Skeletal muscle satellite cell (primary cell): ENCODE results near the gene OSBPL8.

Experiments used
- H3K27me3 ChIP-seq: 2 replicates; pipeline ENCODE4 v1.7.0; 2013; ENCODE audit warnings: low read length; ENCODE audit not compliant: control insufficient read depth, insufficient read depth
- H3K36me3 ChIP-seq: 2 replicates; pipeline ENCODE4 v1.7.0; 2013; ENCODE audit warnings: mild to moderate bottlenecking, control low read depth, low read length; ENCODE audit not compliant: insufficient read depth
- H3K4me1 ChIP-seq: 2 replicates; pipeline ENCODE4 v1.7.0; 2013; ENCODE audit warnings: low read length; ENCODE audit not compliant: control insufficient read depth, insufficient read depth
- H3K4me2 ChIP-seq: 2 replicates; pipeline ENCODE4 v1.7.0; 2013; ENCODE audit warnings: mild to moderate bottlenecking, low read length
- H3K4me3 ChIP-seq: 2 replicates; pipeline ENCODE4 v1.7.0; 2013; ENCODE audit warnings: low read length
- H3K9ac ChIP-seq: 2 replicates; pipeline ENCODE4 v1.7.0; 2013; ENCODE audit warnings: mild to moderate bottlenecking, low read depth, low read length, moderate library complexity
- H3K9me3 ChIP-seq: replicated peaks from 2 replicates; pipeline ENCODE4 v1.7.0; 2013; ENCODE audit warnings: mild to moderate bottlenecking, control low read depth, low read length

The OSBPL8 gene

DNA sequence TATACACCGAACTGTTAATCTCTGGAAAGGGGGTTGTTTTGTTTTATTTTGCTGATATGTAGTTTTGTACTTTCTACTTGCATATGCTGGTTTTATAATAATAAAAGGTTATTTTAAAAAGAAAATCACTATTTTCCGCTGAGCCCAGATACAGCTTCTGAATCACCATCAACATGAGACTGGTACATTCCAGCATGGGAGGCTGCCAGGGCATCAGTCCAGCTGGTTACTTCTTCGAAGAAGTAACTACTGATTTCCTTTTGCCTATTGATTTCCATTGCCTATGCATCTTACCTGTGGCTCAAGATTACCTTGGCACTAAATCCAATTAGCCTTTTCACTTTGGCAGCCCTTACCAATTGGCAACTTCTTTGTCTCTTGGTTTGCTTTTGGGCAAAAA lies 11.7 kb upstream of the OSBPL8 start:
- Histone ChIP-seq H3K9me3 (no peaks in the 10 kb centered on the region), H3K36me3 (no peaks in the 10 kb centered on the region), H3K4me2 (no peak overlapping the region), H3K27me3 (no peaks in the 10 kb centered on the region), H3K4me3 (no peak overlapping the region), H3K4me1 (no peaks in the 10 kb centered on the region), H3K9ac (no peak overlapping the region)

GRCh38 chr12:76569685-76570604 lies 10.4 kb upstream of the OSBPL8 start:
- no peaks in the 10 kb centered on the region for H3K9me3 ChIP-seq

GRCh38 chr12:76568888-76569551 lies 9.4 kb upstream of the OSBPL8 start:
- no peaks in the 10 kb centered on the region for H3K4me1 ChIP-seq
- H3K9me3 ChIP-seq, result no peaks in the 10 kb centered on the region
- no peaks in the 10 kb centered on the region for H3K36me3 ChIP-seq
- H3K27me3 ChIP-seq, result no peaks in the 10 kb centered on the region
- no peak overlapping the region for H3K4me3 ChIP-seq
- H3K4me2 ChIP-seq, result no peak overlapping the region
- H3K9ac ChIP-seq, result no peak overlapping the region

More at GRCh38 chr12:76569685-76570604, 10.4 kb upstream of the OSBPL8 start:
- Histone ChIP-seq H3K9ac (no peak overlapping the region), H3K36me3 (no peaks in the 10 kb centered on the region), H3K4me1 (no peaks in the 10 kb centered on the region), H3K4me3 (no peak overlapping the region), H3K4me2 (no peak overlapping the region), H3K27me3 (no peaks in the 10 kb centered on the region)

- no peaks in the 10 kb centered on the region for H3K9me3 ChIP-seq
Measured at GRCh38 chr12:76568130-76568529, 8.6 kb upstream of the OSBPL8 start.

GRCh38 chr12:76563061-76563460 lies 3.5 kb upstream of the OSBPL8 start:
- Histone ChIP-seq H3K4me1 (peaks cover 9% of the 10 kb centered on the region), H3K9me3 (no peaks in the 10 kb centered on the region), H3K4me3 (no peak overlapping the region), H3K4me2 (no peak overlapping the region), H3K9ac (no peak overlapping the region), H3K36me3 (no peaks in the 10 kb centered on the region), H3K27me3 (no peaks in the 10 kb centered on the region)

More at GRCh38 chr12:76568130-76568529, 8.6 kb upstream of the OSBPL8 start:
- no peak overlapping the region for H3K9ac ChIP-seq
- H3K4me3 ChIP-seq, result no peak overlapping the region
- no peaks in the 10 kb centered on the region for H3K36me3 ChIP-seq
- H3K4me2 ChIP-seq, result no peak overlapping the region
- H3K27me3 ChIP-seq, result no peaks in the 10 kb centered on the region
- H3K4me1 ChIP-seq, result no peaks in the 10 kb centered on the region

- Histone ChIP-seq H3K27me3 (no peaks in the 10 kb centered on the region), H3K36me3 (no peaks in the 10 kb centered on the region), H3K9me3 (no peaks in the 10 kb centered on the region), H3K4me2 (no peak overlapping the region), H3K4me1 (peaks cover 9% of the 10 kb centered on the region), H3K4me3 (no peak overlapping the region), H3K9ac (no peak overlapping the region)
Measured at GRCh38 chr12:76562130-76562529, 2.6 kb upstream of the OSBPL8 start.

DNA sequence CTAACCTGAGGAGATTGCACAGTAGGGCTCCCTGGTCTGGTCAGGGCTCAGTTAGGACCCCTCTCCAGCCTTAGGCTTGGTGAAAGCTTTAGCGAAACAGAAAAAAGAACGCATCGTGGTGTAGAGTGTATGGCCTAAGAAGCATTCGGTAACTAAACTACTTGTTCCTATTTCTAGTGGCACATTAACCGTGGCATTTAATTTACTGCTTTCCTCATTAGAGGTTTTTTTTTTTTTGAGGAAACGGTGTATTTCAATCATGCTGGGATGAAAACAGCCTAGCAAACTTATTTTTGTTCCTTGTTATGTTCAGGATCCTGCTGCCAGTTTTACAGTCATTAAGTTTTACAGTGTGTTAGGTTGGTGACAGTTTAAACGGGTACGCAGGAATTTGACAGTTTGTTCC lies 518 bp upstream of the OSBPL8 start:
- H3K9ac ChIP-seq, result peak overlapping the region; percentile 96
- no peaks in the 10 kb centered on the region for H3K9me3 ChIP-seq
- H3K36me3 ChIP-seq, result no peaks in the 10 kb centered on the region
- peaks cover 19% of the 10 kb centered on the region for H3K4me1 ChIP-seq
- H3K4me3 ChIP-seq, result peak overlapping the region; percentile 96
- H3K4me2 ChIP-seq, result peak overlapping the region; percentile 98
- no peaks in the 10 kb centered on the region for H3K27me3 ChIP-seq

DNA sequence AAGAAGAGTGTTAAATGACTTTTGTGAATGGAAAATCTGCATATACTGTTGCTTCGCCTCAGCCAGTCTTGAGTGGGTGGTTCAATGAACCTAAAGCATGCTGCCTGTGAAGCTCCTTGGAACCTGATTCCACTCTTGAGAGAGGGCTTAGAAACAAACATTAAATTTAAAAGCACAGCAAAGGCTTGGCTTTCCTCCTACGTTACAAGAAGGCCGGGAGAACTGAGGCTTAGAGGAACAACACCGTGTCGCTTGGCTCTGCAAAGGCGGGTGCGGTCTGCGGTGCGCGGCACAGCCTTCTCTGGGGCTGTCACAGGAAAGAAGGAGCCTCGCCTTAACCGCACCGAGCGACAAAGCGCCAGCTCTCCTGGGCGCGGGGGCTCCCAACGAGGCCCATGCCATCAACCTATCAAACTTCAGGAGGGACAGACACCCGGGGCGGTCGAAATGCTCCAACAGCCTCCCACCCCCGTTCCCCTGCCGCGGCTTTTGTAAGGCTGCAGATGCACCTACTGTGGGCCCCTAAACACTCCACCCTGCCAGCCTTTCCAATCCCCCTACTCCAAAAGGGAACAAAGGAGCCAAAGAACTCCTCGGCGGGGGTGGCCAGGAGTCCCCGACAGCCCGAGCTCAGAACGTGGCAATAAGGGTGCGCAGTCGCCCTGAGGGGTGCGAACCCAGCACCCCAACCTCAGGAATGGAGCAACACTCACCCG lies 729 bp downstream of the OSBPL8 start:
- Histone ChIP-seq H3K4me2 (peak overlapping the region; percentile 82), H3K4me1 (peaks cover 30% of the 10 kb centered on the region), H3K27me3 (no peaks in the 10 kb centered on the region), H3K9me3 (no peaks in the 10 kb centered on the region), H3K4me3 (peak overlapping the region; percentile 96), H3K9ac (peak overlapping the region; percentile 96), H3K36me3 (no peaks in the 10 kb centered on the region)

DNA sequence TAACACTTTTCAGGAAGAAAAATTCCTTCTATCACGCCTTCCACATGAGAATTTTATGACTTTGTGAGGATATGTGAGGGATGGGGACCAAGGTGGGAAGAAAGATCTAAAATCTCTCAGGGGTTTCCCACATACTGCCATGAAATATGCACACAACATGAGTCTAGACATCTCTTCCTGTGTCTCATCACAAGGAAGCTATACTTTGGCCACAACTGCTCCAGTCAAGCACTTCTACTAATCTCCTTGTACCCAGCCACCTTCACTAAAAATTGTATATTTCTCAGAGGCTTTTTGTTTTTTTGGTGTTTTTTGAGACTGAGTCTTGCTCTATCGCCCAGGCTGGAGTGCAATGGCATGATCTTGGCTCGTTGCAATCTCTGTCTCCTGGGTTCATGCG lies 3.2 kb downstream of the OSBPL8 start:
- H3K4me2 ChIP-seq, result no peak overlapping the region
- H3K4me1 ChIP-seq, result peaks cover 38% of the 10 kb centered on the region
- H3K36me3 ChIP-seq, result no peaks in the 10 kb centered on the region
- H3K4me3 ChIP-seq, result no peak overlapping the region
- H3K9me3 ChIP-seq, result no peaks in the 10 kb centered on the region
- no peaks in the 10 kb centered on the region for H3K27me3 ChIP-seq
- no peak overlapping the region for H3K9ac ChIP-seq

DNA sequence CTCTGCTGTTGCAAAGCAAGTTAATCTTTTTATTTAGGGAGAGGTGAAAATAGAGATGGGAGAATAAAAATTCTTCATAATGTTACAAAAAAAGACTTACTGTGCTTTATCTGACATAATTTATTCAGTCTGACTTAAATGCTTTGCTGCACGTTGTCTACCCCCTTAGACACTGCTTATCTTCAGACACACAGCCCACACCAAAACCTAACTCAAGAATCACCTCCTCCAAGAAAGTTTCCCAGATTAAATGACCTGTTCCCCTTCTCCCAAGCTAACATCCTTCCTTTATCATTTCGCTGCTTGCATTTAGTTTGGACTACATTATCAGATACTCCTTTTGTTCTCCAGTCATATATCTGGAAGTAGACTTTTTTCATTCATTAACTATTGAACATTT lies 3.8 kb downstream of the OSBPL8 start:
- Histone ChIP-seq H3K4me2 (no peak overlapping the region), H3K9me3 (no peaks in the 10 kb centered on the region), H3K9ac (no peak overlapping the region), H3K27me3 (no peaks in the 10 kb centered on the region), H3K36me3 (no peaks in the 10 kb centered on the region), H3K4me3 (no peak overlapping the region), H3K4me1 (peaks cover 38% of the 10 kb centered on the region)

GRCh38 chr12:76555231-76555767 lies 4.3 kb downstream of the OSBPL8 start:
- Histone ChIP-seq H3K9me3 (no peaks in the 10 kb centered on the region), H3K4me2 (no peak overlapping the region), H3K9ac (no peak overlapping the region), H3K4me1 (peaks cover 35% of the 10 kb centered on the region), H3K4me3 (no peak overlapping the region), H3K36me3 (no peaks in the 10 kb centered on the region), H3K27me3 (no peaks in the 10 kb centered on the region)
